IPS-18a (cell line): ENCODE data around the gene LRFN2.

Source experiments
- H3K27ac ChIP-seq: one replicate; pipeline ENCODE4 v1.5.1; 2013; ENCODE audit warnings: low read length
- H3K27me3 ChIP-seq: one replicate; pipeline ENCODE4 v1.6.1; 2013; ENCODE audit warnings: mild to moderate bottlenecking, low read length; ENCODE audit not compliant: control insufficient read depth, insufficient read depth
- H3K36me3 ChIP-seq: one replicate; pipeline ENCODE4 v1.6.1; 2013; ENCODE audit warnings: low read depth, low read length; ENCODE audit not compliant: control insufficient read depth
- H3K4me1 ChIP-seq: one replicate; pipeline ENCODE4 v1.6.1; 2013; ENCODE audit warnings: low read depth, low read length; ENCODE audit not compliant: control insufficient read depth
- H3K4me3 ChIP-seq: one replicate; pipeline ENCODE4 v1.5.1; 2013; ENCODE audit warnings: low read length
- H3K9ac ChIP-seq: one replicate; pipeline ENCODE4 v1.6.1; 2013; ENCODE audit warnings: mild to moderate bottlenecking, low read length, moderate library complexity
- H3K9me3 ChIP-seq: one replicate; pipeline ENCODE4 v1.6.1; 2013; ENCODE audit warnings: low read depth, low read length; ENCODE audit not compliant: control insufficient read depth

LRFN2 gene

DNA sequence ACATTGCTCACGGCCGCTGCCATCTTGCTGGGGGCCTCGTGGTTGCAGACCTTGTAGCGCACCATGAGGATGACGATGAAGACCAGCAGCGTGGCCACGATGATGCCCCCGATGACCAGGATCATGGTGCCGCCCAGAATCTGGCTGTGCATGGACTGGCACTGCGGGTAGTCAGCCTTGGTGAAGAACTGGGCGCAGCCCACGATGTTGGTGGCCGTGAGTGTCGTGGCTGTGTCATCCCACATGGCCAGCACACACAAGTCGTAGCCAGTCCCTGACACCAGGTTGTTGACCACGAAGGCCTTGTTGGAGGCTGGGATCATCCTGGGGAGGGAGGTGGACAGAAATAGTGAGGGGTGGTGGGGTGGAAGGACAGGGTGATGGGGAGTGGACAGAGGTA is 194.6 kb downstream of the LRFN2 start:
- H3K9ac ChIP-seq = no peak overlapping the region
- H3K27ac ChIP-seq = no peak overlapping the region
- no peaks in the 10 kb centered on the region for H3K9me3 ChIP-seq
- H3K4me1 ChIP-seq = no peaks in the 10 kb centered on the region
- H3K36me3 ChIP-seq = no peaks in the 10 kb centered on the region
- no peaks in the 10 kb centered on the region for H3K27me3 ChIP-seq
- no peak overlapping the region for H3K4me3 ChIP-seq

DNA sequence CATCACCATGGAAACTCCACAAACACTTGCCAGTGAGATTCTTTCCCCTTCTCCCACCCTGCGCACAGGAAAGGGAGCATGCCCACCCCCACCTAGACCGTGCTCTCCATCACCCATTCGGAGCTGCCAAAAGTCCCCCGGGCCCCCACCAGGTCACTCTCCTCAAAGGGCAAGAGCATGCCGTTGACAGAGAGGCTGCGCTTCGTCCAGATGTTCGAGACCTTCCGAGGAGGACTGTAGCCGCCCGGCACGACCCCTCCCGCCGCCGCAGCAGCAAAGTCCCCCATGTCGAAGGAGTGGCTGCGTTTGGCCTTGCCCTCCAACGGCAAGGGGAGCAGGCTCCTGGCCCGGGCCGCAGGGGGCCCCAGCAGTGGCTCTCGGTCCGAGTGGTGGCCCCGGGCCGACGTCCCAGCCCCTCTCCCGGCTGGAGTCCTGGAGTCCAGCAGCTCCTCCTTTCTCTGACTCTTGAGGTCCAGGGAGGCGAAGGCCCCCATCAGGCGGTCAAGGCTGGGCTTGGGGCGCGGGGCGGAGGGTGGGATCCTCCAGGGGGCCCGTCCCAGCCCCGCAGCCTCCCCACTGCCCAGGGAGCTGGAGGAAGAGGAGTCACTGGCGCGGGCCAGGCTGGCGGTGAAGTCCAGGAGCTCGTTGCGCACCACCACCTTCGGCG is 195.2 kb downstream of the LRFN2 start:
- Histone ChIP-seq H3K4me1 (no peaks in the 10 kb centered on the region), H3K27me3 (no peaks in the 10 kb centered on the region), H3K9me3 (no peaks in the 10 kb centered on the region), H3K9ac (no peak overlapping the region), H3K4me3 (no peak overlapping the region), H3K36me3 (no peaks in the 10 kb centered on the region), H3K27ac (no peak overlapping the region)

DNA sequence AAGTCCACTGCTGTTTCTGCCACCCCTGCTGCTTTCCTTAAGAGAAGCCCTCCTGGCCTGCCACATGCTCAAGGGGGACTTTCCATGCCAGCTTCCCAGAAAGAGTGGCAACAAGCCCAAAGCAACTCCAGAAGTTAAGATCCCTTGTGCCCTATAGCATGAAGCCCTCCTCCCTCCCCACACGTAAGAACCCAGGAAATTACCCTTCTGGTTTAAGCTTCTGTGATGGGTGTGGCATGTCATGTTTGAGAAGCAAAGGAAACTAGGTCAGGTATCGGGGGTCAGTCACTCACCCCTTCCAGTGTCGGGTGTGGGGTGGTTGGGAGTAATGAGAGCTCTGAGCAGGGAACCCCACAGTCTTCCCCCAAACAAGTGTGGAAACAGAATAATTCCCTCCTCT is 196.1 kb downstream of the LRFN2 start:
- Histone ChIP-seq H3K9me3 (no peaks in the 10 kb centered on the region), H3K4me3 (no peak overlapping the region), H3K4me1 (no peaks in the 10 kb centered on the region), H3K27me3 (no peaks in the 10 kb centered on the region), H3K27ac (no peak overlapping the region), H3K9ac (no peak overlapping the region), H3K36me3 (no peaks in the 10 kb centered on the region)

DNA sequence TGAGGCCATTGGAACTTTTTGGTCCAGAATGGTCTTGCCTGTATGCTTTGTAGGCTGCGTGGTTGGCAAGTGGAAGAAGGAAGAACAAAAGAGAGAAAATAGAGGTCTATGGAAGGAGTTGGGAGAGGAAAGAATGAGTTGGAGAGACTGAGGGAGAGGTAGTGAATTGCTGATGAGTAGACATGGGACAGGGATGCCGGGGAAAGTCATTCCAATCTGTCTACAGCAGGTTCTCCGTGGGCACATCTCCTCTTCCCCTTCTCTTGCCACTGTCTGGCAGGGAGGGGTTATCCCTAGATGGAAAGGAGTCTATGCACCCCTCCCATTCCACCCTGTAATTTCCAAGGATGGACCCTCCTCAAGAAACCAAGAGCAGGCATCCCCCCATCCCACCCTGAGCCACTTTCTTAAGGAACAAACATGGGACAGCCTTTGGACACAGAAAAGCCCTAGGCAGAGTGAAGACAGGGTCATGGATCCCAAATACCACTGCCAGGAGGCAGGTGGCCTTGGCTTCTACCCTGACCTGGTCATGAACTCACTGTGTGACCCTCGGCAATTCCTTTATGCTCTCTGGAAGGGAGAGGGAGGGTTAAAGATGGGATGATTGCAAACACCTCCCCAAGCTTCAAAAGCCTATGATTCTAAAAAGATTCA is 196.9 kb downstream of the LRFN2 start:
- no peaks in the 10 kb centered on the region for H3K27me3 ChIP-seq
- no peaks in the 10 kb centered on the region for H3K36me3 ChIP-seq
- no peak overlapping the region for H3K4me3 ChIP-seq
- no peaks in the 10 kb centered on the region for H3K9me3 ChIP-seq
- H3K4me1 ChIP-seq = no peaks in the 10 kb centered on the region
- no peak overlapping the region for H3K27ac ChIP-seq
- no peak overlapping the region for H3K9ac ChIP-seq

DNA sequence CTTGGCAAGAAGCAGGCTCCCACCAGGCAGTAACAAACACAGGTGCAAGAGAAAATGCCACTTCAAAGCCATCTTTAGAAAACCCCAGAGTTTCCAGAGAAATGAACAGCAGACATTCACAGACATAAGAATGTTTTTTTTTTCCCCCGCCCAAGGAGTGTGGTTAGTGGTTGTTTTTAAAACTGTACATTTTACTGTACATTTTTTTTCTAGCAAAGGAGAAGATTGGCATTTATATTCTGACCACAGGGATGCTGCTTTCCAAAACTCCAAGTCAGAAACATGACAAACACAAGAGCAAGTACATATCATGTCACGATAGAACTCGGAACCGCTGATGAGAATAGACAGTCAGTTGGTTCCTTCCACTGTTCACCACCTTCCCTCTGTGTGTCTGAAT is 197.9 kb downstream of the LRFN2 start:
- no peak overlapping the region for H3K9ac ChIP-seq
- H3K27me3 ChIP-seq = no peaks in the 10 kb centered on the region
- H3K36me3 ChIP-seq = no peaks in the 10 kb centered on the region
- no peak overlapping the region for H3K4me3 ChIP-seq
- no peaks in the 10 kb centered on the region for H3K4me1 ChIP-seq
- no peak overlapping the region for H3K27ac ChIP-seq
- no peaks in the 10 kb centered on the region for H3K9me3 ChIP-seq

DNA sequence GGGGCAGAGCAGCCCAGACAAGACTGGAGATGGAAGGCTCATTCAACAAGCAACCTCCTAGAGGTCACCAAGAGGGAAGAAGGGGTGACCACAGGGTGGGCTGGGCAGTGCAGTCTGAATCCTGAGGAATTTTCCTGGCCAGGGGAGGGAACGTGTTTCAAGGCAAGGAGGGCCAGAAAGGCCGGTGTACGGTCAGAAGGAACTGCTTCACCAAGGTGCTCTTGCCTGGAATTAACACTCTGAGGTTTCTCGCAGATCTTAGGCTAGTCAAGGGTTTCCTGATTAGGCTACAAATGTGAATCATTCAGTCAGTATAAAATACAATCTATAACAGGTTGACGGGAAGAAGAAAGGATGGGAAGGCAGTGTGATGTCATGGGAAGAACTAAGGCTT is 199.3 kb downstream of the LRFN2 start:
- no peaks in the 10 kb centered on the region for H3K4me1 ChIP-seq

DNA sequence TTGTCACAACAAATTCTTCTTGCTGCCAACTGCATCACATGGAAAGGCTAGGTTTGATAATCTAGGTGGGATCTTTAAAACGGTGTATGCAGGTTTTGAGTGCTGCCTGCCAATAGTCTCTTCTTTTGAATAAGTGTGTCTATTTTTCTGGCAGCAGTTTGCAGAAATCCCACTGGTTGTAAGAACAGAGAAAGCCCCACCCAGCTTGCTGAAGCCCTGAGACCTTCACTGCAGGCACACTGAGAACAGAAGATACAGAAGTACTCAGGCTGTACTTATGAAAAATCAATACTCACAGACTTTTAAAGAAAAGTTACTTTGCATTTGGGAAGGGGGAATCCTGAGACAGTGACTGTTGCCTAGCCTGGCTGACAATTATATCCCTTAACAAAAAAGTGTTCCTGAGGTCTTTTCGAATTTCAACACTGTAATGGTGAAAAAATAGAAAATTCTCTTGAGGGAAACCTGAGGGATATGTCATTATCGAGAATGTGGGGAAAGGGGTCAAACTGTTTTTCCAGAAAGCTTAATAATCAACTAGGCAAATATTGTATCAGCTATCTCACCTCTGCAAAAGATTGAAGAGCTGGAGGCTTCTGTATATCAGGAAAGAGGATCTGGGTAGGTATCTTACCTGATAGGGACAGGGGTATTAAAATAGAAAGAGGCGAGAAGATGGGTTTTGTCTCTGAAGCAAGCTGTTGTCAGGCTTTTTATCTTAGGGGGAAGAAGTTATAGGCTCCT is 199.9 kb downstream of the LRFN2 start:
- H3K27me3 ChIP-seq = no peaks in the 10 kb centered on the region
- no peaks in the 10 kb centered on the region for H3K9me3 ChIP-seq
- H3K36me3 ChIP-seq = no peaks in the 10 kb centered on the region
- H3K4me1 ChIP-seq = no peaks in the 10 kb centered on the region
- H3K4me3 ChIP-seq = no peak overlapping the region
- no peak overlapping the region for H3K27ac ChIP-seq
- no peak overlapping the region for H3K9ac ChIP-seq

More for the DNA sequence above, 199.3 kb downstream of the LRFN2 start:
- Histone ChIP-seq H3K9me3 (no peaks in the 10 kb centered on the region), H3K9ac (no peak overlapping the region), H3K36me3 (no peaks in the 10 kb centered on the region), H3K27ac (no peak overlapping the region), H3K27me3 (no peaks in the 10 kb centered on the region), H3K4me3 (no peak overlapping the region)

DNA sequence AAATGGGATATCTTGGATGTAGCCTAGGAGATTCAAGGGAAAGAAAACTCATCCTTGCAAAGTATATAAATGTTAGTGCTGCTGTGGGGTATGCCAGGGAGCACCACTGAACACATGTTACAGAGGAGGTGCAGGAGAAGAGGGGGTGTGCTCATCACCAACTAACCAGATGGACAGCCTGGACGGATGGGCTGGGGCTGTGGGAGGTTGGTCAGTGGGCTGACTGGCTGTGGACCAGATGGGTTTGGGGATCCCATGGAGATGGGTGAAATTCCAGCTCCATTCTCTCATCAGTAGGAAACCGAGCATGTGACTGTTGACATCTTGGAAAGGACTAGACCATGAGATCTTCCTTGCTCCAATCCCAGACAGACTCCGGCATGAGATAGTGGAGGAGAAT is 201.0 kb downstream of the LRFN2 start:
- no peak overlapping the region for H3K27ac ChIP-seq
- H3K36me3 ChIP-seq = no peaks in the 10 kb centered on the region
- H3K27me3 ChIP-seq = no peaks in the 10 kb centered on the region
- no peaks in the 10 kb centered on the region for H3K9me3 ChIP-seq
- H3K4me1 ChIP-seq = no peaks in the 10 kb centered on the region
- H3K4me3 ChIP-seq = no peak overlapping the region
- H3K9ac ChIP-seq = no peak overlapping the region

DNA sequence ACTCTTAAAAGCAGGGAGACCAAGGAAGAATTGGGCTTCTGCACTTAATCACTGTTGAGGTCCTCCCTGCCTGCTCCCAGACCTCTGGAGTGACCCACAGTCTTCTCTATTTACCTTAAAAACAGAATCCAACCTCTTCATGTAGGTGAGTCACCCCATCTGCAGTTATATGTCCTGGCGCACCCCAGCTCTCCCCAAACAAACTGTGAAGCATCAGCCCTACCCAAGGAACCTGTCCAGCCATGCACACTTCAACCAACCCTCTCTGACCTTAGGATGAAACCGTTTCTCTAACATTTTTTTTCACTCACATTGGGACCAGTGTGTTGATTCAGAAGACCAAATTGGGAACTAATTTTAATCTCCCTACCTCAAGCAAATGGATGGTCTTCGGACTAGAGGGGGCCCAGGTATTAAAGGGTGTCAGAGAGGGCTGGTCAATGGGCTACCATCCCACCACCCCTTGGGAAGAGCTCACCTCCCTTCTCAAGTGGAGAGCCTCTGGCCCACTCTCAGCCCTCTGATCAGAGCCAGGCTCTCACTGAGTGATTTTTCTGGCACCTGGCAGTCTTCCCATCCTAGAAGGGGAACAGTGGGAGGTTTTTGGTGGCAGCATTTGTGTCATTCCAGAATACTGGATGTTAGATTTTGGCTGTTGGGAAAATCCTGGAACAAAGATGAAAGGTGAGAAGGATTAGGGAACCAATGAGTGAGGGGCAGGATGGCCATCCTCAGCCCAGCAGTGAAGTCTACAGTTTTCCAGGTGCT is 203.6 kb downstream of the LRFN2 start:
- H3K9ac ChIP-seq = no peak overlapping the region
- H3K27ac ChIP-seq = no peak overlapping the region
- H3K4me1 ChIP-seq = no peaks in the 10 kb centered on the region
- H3K4me3 ChIP-seq = no peak overlapping the region
- H3K27me3 ChIP-seq = no peaks in the 10 kb centered on the region
- H3K36me3 ChIP-seq = no peaks in the 10 kb centered on the region
- H3K9me3 ChIP-seq = no peaks in the 10 kb centered on the region

DNA sequence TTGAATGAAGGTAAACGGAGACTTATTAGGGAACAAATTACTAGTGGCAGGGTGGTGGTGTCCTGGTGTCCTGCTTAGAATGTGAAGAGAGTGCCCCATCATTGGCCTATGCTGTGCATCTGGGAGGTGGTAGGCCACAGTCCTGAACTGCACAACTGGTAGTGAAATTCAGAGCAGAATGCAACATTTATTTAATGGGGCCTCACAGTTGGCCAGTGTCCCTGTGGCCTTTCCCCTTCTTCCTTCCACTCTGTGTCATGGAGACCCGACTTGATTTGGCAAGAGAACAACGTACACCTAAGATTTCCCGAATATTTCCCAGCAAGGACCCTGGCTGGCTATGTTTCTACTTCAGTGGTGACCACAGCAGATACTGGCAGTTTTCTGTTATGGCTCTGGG is 206.9 kb downstream of the LRFN2 start:
- H3K4me1 ChIP-seq = no peaks in the 10 kb centered on the region
- no peak overlapping the region for H3K27ac ChIP-seq
- no peaks in the 10 kb centered on the region for H3K9me3 ChIP-seq
- H3K9ac ChIP-seq = no peak overlapping the region
- H3K36me3 ChIP-seq = no peaks in the 10 kb centered on the region
- H3K27me3 ChIP-seq = no peaks in the 10 kb centered on the region
- no peak overlapping the region for H3K4me3 ChIP-seq

DNA sequence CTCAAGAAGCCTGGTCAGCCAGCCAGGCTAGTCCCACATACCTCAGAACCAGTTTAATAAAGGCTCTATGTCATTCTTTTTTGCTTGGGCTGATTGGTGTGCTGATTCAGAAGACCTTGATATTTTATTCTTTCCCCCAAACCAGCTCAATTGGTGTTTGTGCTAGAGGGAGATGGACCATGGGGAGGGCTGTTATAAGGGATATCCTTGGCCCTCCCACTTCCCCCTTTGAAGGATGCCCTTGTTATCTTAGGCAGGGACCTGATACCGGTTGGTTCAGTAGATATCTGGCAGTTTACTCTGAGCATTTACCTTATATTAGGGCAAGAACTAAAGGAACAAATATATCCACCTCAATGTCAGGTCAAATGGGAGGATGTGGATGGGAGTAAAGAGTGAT is 207.4 kb downstream of the LRFN2 start:
- no peaks in the 10 kb centered on the region for H3K36me3 ChIP-seq
- no peak overlapping the region for H3K4me3 ChIP-seq
- H3K9ac ChIP-seq = no peak overlapping the region
- no peaks in the 10 kb centered on the region for H3K9me3 ChIP-seq
- H3K4me1 ChIP-seq = no peaks in the 10 kb centered on the region
- no peaks in the 10 kb centered on the region for H3K27me3 ChIP-seq
- H3K27ac ChIP-seq = no peak overlapping the region
